ENCODE data around the gene FBXL20.

The FBXL20 gene

GRCh38 chr17:39365242-39365641, 36.2 kb downstream of the FBXL20 start:
- ChIA-PET CTCF (interaction anchor here (1.5 kb wide), 1 partner anchor 19 kb away, joined by 5 read pairs; no protein-coding TSS in a partner anchor), POLR2A (no interaction called here)
- DNase-seq (ENCODE audit: extremely low spot score), result no peak
- no peak for TF ChIP-seq CTCF (IDR thresholded peaks at IDR 0.05; ENCODE audit: control extremely low read depth, extremely low read depth, low read depth, missing control alignments)

- CTCF ChIA-PET, result no interaction called here
- no peak for DNase-seq (ENCODE audit: extremely low spot score)
- TF ChIP-seq CTCF (IDR thresholded peaks at IDR 0.05; ENCODE audit: control extremely low read depth, extremely low read depth, low read depth, missing control alignments), result no peak
- POLR2A ChIA-PET, result interaction anchor here (0.7 kb wide), 1 partner anchor 647 kb away, joined by 4 read pairs; no protein-coding TSS in a partner anchor
Measured at GRCh38 chr17:39364236-39365025, 37.0 kb downstream of the FBXL20 start.

GRCh38 chr17:39361064-39361463, 40.4 kb downstream of the FBXL20 start:
- ChIA-PET POLR2A (no interaction called here), CTCF (interaction anchor here (0.9 kb wide), 1 partner anchor 16 kb away, joined by 3 read pairs; no protein-coding TSS in a partner anchor)
- TF ChIP-seq CTCF (IDR thresholded peaks at IDR 0.05; ENCODE audit: control extremely low read depth, extremely low read depth, low read depth, missing control alignments), result no peak
- DNase-seq (ENCODE audit: extremely low spot score), result no peak

- CTCF ChIA-PET, result interaction anchor here (0.9 kb wide), 1 partner anchor 15 kb away, joined by 3 read pairs; no protein-coding TSS in a partner anchor
- DNase-seq (ENCODE audit: extremely low spot score), result no peak
- no peak for TF ChIP-seq CTCF (IDR thresholded peaks at IDR 0.05; ENCODE audit: control extremely low read depth, extremely low read depth, low read depth, missing control alignments)
- POLR2A ChIA-PET, result no interaction called here
Measured at GRCh38 chr17:39360537-39360936, 40.9 kb downstream of the FBXL20 start.

- POLR2A ChIA-PET, result no interaction called here
- CTCF ChIA-PET, result no interaction called here
- no peak for DNase-seq (ENCODE audit: extremely low spot score)
- no peak for TF ChIP-seq CTCF (IDR thresholded peaks at IDR 0.05; ENCODE audit: control extremely low read depth, extremely low read depth, low read depth, missing control alignments)
Measured at GRCh38 chr17:39359994-39360393, 41.4 kb downstream of the FBXL20 start.

- TF ChIP-seq CTCF (IDR thresholded peaks at IDR 0.05; ENCODE audit: control extremely low read depth, extremely low read depth, low read depth, missing control alignments), result no peak
- no peak for DNase-seq (ENCODE audit: extremely low spot score)
- CTCF ChIA-PET, result interaction anchor here (1.3 kb wide), 1 partner anchor 17 kb away, joined by 4 read pairs; no protein-coding TSS in a partner anchor
- POLR2A ChIA-PET, result no interaction called here
Measured at GRCh38 chr17:39357986-39358385, 43.4 kb downstream of the FBXL20 start.

Data from GM10248 (cell line).